Measurements from ENCODE around the gene TMEM208. TPM values are rescaled to one million over a fixed set of nuclear protein-coding genes. Genes with fewer than 3 reads are reported as not detected.
A peak's percentile ranks its signal among the peaks of the same experiment; 100 is the strongest.

Gene TMEM208
- total and polyA plus RNA-seq, 2 of the 13 experiments (the other 11 are each of a cell fraction or from before 2014, with no cell fraction given): 58.8 to 72.9 TPM

DNA sequence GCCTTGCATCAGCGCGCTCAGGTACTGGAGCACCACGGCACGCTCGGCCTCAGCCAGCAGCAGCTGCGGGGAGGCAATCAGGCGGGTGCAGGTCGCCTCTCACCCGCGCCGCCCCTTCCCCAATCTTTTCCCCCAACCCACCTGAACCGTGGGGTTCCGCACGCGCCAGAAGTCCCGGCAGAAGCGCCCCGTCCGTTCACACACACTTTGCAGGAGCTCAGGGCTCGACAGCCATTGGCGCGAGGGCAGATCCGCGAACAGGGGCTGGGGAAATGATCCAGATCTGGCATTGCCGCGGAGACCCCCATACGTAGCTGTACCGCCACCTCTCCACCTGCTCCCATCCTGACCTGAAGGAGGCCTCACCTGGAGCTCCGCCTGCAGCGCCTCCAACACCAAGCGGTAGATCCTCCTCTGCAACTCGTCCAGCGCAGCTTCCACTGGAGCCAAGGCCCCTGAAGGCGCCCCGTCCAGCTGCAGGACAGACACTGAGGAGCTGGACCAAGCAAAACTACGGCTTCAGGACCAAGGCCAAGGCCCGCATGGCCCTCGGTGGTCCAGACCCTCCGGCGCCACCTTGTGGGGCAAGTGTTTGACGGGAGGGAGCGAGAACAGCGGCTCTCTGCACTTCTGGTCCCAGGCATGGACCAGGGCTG, 41.8 kb upstream of the TMEM208 start (continued):
- TF ChIP-seq, protein P1, sequence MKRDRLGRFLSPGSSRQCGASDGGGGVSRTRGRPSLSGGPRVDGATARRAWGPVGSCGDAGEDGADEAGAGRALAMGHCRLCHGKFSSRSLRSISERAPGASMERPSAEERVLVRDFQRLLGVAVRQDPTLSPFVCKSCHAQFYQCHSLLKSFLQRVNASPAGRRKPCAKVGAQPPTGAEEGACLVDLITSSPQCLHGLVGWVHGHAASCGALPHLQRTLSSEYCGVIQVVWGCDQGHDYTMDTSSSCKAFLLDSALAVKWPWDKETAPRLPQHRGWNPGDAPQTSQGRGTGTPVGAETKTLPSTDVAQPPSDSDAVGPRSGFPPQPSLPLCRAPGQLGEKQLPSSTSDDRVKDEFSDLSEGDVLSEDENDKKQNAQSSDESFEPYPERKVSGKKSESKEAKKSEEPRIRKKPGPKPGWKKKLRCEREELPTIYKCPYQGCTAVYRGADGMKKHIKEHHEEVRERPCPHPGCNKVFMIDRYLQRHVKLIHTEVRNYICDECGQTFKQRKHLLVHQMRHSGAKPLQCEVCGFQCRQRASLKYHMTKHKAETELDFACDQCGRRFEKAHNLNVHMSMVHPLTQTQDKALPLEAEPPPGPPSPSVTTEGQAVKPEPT (CRISPR knock-in tag; IDR thresholded peaks at IDR 0.05; ENCODE audit: low read depth): peak; percentile 23; the same call in 1 of the 2 replicates
- no peak for TF ChIP-seq ADNP (CRISPR knock-in tag; IDR thresholded peaks at IDR 0.05)
- TF ChIP-seq, protein P2, sequence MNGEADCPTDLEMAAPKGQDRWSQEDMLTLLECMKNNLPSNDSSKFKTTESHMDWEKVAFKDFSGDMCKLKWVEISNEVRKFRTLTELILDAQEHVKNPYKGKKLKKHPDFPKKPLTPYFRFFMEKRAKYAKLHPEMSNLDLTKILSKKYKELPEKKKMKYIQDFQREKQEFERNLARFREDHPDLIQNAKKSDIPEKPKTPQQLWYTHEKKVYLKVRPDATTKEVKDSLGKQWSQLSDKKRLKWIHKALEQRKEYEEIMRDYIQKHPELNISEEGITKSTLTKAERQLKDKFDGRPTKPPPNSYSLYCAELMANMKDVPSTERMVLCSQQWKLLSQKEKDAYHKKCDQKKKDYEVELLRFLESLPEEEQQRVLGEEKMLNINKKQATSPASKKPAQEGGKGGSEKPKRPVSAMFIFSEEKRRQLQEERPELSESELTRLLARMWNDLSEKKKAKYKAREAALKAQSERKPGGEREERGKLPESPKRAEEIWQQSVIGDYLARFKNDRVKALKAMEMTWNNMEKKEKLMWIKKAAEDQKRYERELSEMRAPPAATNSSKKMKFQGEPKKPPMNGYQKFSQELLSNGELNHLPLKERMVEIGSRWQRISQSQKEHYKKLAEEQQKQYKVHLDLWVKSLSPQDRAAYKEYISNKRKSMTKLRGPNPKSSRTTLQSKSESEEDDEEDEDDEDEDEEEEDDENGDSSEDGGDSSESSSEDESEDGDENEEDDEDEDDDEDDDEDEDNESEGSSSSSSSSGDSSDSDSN (CRISPR knock-in tag; IDR thresholded peaks at IDR 0.05): peak; percentile 76
- no peak for TF ChIP-seq PLRG1 (conservative IDR thresholded peaks at IDR 0.05)
- peak; percentile 93 for TF ChIP-seq HOXA7 (CRISPR knock-in tag; IDR thresholded peaks at IDR 0.05)
- TF ChIP-seq FOXO1 (CRISPR knock-in tag; IDR thresholded peaks at IDR 0.05): peak; percentile 85
- peak; percentile 71 for TF ChIP-seq PTBP1 (IDR thresholded peaks at IDR 0.05; ENCODE audit: low read depth, low read length, poor library complexity, severe bottlenecking)
- TF ChIP-seq ZNF576 (CRISPR knock-in tag; IDR thresholded peaks at IDR 0.05): peak; percentile 93
- TF ChIP-seq, protein P3, sequence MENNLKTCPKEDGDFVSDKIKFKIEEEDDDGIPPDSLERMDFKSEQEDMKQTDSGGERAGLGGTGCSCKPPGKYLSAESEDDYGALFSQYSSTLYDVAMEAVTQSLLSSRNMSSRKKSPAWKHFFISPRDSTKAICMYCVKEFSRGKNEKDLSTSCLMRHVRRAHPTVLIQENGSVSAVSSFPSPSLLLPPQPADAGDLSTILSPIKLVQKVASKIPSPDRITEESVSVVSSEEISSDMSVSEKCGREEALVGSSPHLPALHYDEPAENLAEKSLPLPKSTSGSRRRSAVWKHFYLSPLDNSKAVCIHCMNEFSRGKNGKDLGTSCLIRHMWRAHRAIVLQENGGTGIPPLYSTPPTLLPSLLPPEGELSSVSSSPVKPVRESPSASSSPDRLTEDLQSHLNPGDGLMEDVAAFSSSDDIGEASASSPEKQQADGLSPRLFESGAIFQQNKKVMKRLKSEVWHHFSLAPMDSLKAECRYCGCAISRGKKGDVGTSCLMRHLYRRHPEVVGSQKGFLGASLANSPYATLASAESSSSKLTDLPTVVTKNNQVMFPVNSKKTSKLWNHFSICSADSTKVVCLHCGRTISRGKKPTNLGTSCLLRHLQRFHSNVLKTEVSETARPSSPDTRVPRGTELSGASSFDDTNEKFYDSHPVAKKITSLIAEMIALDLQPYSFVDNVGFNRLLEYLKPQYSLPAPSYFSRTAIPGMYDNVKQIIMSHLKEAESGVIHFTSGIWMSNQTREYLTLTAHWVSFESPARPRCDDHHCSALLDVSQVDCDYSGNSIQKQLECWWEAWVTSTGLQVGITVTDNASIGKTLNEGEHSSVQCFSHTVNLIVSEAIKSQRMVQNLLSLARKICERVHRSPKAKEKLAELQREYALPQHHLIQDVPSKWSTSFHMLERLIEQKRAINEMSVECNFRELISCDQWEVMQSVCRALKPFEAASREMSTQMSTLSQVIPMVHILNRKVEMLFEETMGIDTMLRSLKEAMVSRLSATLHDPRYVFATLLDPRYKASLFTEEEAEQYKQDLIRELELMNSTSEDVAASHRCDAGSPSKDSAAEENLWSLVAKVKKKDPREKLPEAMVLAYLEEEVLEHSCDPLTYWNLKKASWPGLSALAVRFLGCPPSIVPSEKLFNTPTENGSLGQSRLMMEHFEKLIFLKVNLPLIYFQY (CRISPR knock-in tag; IDR thresholded peaks at IDR 0.05; ENCODE audit: borderline replicate concordance): peak; percentile 74
- no peak for TF ChIP-seq NR2C2 (CRISPR knock-in tag; IDR thresholded peaks at IDR 0.05; ENCODE audit: borderline replicate concordance)
- peak; percentile 95; the same call in 1 of the 2 replicates for TF ChIP-seq CBX5 (CRISPR knock-in tag; IDR thresholded peaks at IDR 0.05; ENCODE audit: borderline replicate concordance)
- TF ChIP-seq, protein P4, sequence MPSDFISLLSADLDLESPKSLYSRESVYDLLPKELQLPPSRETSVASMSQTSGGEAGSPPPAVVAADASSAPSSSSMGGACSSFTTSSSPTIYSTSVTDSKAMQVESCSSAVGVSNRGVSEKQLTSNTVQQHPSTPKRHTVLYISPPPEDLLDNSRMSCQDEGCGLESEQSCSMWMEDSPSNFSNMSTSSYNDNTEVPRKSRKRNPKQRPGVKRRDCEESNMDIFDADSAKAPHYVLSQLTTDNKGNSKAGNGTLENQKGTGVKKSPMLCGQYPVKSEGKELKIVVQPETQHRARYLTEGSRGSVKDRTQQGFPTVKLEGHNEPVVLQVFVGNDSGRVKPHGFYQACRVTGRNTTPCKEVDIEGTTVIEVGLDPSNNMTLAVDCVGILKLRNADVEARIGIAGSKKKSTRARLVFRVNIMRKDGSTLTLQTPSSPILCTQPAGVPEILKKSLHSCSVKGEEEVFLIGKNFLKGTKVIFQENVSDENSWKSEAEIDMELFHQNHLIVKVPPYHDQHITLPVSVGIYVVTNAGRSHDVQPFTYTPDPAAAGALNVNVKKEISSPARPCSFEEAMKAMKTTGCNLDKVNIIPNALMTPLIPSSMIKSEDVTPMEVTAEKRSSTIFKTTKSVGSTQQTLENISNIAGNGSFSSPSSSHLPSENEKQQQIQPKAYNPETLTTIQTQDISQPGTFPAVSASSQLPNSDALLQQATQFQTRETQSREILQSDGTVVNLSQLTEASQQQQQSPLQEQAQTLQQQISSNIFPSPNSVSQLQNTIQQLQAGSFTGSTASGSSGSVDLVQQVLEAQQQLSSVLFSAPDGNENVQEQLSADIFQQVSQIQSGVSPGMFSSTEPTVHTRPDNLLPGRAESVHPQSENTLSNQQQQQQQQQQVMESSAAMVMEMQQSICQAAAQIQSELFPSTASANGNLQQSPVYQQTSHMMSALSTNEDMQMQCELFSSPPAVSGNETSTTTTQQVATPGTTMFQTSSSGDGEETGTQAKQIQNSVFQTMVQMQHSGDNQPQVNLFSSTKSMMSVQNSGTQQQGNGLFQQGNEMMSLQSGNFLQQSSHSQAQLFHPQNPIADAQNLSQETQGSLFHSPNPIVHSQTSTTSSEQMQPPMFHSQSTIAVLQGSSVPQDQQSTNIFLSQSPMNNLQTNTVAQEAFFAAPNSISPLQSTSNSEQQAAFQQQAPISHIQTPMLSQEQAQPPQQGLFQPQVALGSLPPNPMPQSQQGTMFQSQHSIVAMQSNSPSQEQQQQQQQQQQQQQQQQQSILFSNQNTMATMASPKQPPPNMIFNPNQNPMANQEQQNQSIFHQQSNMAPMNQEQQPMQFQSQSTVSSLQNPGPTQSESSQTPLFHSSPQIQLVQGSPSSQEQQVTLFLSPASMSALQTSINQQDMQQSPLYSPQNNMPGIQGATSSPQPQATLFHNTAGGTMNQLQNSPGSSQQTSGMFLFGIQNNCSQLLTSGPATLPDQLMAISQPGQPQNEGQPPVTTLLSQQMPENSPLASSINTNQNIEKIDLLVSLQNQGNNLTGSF (CRISPR knock-in tag; IDR thresholded peaks at IDR 0.05): peak; percentile 83; the same call in 1 of the 2 replicates
- peak; percentile 58; the same call in 1 of the 2 replicates for TF ChIP-seq ZNF292 (CRISPR knock-in tag; IDR thresholded peaks at IDR 0.05; ENCODE audit: borderline replicate concordance, low read depth)

Measured in HepG2 (cell line).